ENCODE data around the gene RNU6-1.

GRCh38 chr15:67825881-67826716, 13.7 kb downstream of the RNU6-1 start:
- TF ChIP-seq CTCF (IDR thresholded peaks at IDR 0.05) = no peak
- no peak for TF ChIP-seq POLR2AphosphoS5 (IDR thresholded peaks at IDR 0.05)
- TF ChIP-seq POLR2A (IDR thresholded peaks at IDR 0.05) = no peak
- TF ChIP-seq EP300 (IDR thresholded peaks at IDR 0.05) = no peak

All from gastroesophageal sphincter (tissue), 3 donors.